GM18909 (cell line): ENCODE data around the gene PAFAH1B1.
"Not testable (repeated sequence)": the region's sequence is repeated elsewhere in the genome, so short reads cannot be mapped to it uniquely, and the experiment has no call there.

Experiments
- ATAC-seq: cut with Tn5 transposase; IDR thresholded peaks from one replicate; pipeline ENCODE4 v1.9.1; 2021; ENCODE audit warnings: mild to moderate bottlenecking; ENCODE audit not compliant: unreplicated experiment, poor library complexity

Gene PAFAH1B1

GRCh38 chr17:2687074-2687418, 93.6 kb downstream of the PAFAH1B1 start:
- ATAC-seq, result no peak

DNA sequence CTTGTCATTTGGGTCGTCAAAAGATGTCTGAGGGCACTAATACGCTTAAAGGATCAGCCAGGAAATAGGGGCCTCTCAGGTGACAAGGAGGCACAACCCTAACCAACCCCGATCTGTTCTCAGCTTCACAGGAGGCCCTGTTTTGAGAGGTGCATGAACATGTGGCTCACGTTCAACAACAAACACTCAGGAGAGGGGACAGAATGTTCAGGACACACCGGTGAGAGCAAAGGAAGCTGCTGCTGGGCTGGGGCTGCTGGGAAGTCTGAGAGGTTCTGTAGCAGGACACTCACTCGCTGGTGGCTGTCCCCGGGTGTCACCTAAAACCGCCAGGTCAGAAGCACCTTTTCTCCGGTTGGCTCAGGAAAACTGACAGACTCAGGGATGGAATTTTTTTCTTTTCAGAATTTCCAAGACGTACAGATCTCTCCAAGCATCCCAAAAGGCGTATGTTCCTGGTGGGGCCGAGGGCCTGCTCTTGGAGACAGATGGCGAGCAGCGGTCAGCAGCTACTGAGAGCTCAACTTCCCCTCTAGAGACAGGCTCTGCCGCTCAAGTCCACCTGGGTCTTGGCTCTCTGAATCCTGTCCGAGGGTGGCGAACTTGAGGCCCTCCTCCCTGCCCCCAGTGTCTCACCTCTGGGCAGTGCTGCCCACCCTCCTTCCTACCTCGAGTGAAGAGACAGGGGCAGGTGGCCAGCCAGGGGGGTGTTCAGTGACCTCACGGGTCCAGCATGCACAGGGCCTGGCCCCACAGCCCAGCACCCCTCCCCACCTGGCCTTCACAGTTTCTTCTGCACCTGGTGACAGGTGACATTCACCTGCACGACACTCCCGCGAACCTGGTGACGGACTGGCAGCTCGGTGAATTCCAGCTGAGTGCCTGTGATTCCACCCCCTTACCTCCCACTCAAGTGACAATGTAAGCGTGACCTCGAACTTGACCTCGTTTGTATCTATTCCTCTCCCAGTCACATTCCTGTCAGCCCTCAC, 95.2 kb downstream of the PAFAH1B1 start:
- no peak for ATAC-seq

- no peak for ATAC-seq
These were observed 96.1 kb downstream of the PAFAH1B1 start for GRCh38 chr17:2689411-2690164.

GRCh38 chr17:2690165-2691068, 97.0 kb downstream of the PAFAH1B1 start:
- no peak for ATAC-seq

- no peak for ATAC-seq
These were observed 97.8 kb downstream of the PAFAH1B1 start for GRCh38 chr17:2691069-2691871.

GRCh38 chr17:2691965-2692780, 98.7 kb downstream of the PAFAH1B1 start:
- ATAC-seq, result no peak

- ATAC-seq, result no peak
These were observed 99.3 kb downstream of the PAFAH1B1 start for GRCh38 chr17:2692781-2693135.

DNA sequence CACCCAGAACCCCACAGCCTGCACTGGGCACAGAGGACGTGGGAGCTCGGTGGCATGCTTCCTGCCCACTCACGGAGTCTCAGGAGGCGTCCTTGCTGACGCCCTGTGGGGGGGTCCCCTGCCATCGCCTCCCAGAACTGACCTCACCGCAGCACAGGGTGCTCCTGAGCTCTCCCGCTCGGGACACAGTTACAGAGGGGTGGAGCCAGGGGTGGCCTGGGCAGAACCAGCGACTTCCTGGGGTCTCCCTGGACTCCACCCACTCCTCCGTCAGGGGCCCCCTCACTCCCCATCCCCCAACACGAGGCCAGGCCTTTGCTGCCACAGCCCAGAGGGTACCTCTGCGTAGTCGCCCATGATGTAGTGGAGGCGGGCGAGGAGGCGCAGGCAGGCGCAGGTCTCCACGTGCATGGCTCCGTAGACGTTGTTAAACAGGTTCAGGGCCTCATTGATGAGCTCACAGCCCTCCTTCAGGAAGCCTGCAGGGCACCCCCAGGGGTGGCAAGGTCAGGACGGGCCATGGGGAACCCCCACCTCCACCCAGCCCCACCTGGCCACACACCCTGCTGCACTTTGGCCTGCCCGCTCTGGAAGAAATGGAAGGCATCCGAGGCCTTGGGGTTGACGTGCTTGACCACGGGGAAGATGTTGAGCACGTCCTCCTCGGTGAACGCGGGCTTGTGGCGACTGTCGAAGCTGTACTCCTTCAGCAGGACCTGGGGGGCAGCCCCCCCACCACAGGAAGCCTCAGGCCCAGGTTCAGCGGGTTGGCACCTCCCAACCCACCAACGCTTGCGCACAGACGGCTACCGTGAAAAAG, 100.3 kb downstream of the PAFAH1B1 start:
- no peak for ATAC-seq

DNA sequence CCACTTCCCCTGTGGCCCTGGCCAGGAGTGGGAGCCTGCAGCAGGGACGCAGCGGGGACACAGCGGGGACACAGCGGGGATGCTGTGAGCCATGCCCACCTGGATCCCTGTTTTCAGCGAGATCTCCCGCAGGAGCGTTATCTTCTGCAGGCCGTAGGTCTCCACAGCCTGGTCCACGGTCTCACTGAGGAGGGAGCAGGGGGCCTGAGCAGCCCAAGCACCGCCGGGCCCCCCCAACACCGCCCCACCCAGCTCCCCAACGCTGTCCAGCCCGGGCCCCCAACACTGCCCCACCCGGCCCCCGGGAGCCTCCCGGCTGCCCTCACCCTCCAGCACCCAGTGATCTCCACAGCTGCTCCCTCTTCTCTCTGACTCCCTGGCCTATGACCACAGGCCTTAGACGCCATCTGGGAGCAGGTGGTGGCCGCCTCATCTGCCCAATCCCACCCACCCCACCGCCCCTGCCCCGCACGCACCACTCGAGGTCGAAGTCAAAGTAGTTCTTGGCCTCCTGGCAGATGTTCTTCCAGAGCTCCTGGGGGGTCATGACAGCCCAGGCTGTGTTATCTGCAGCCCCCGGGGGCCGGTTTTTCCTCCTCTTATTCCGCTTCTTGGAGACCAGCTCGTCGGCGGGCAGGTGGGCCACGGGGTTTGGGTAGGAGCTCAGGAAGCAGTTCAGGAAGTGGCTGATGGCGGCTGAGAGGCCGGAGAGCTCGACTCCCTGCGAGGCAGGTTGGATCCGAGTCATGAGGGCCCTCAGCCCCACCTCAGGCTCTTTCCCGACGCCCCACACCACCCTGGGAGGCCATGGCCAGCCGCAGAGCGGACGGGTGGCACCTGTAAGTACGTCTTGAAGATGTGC, 101.2 kb downstream of the PAFAH1B1 start:
- ATAC-seq, result no peak

- ATAC-seq, result no peak
These were observed 101.9 kb downstream of the PAFAH1B1 start for GRCh38 chr17:2695243-2695960.

DNA sequence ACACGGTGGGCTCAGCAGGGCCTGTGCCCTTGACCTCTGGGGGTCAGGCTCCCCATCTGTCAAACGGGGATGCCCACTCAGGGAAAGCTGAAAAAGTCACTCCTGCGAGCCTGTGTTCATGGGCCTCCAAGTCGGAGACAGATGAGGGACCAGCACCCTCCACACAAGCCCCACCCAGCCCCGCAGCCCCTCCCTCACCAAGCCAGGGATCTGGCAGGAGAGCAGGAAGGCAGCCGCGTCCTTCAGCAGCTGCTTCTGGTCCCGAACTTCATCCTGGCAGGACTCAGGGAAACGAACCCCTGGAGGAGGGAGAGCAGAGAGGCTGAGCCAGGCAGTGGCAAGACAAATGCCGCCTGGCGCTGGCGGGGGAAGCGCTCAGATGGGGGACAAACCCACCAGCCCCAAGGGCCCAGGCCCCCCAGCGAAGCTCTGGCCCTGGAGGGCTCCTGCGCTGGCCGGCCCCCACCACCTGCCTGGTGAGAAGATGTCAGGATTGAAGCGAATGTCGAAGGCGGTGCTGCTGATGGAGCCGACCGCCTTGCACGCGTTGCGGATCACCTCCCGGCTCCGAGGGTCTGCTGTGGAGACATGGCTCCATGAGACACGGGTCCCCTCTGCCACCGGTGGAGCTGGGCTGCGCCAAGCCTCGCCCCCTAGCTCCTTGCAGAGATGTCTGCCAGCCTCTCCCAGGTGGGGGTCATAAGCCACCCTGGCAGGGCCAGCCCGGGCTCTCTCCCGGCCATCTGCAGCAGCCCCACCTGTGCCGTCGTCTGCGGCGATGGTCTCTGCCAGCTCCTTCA, 102.7 kb downstream of the PAFAH1B1 start:
- ATAC-seq, result no peak

DNA sequence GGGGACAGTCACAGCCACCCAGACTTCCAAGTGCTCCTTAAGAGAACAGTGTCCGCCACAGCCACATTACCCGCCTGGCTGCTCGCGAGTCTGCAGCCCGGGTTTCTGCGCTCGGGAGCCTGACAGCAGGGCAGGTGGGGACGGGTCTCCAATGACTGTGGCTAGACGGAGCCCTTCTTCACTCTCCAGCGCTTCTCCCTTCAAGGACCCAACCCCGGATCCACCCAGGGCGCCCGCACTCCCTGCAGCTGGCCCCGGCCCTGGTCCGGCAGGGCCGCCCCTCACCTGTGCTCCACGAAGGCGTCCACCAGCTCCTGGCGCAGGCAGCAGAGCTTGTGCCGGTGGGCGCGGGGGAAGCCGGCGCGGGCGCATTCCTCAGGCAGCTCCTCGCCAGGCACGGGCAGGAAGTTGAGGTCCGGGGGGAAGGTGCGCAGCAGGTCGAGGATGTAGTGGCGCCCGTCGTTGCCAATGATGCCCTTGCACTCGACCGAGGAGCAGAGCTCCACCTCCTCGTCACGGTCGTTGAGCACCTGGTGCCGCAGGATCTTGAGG, 104.2 kb downstream of the PAFAH1B1 start:
- ATAC-seq, result no peak

DNA sequence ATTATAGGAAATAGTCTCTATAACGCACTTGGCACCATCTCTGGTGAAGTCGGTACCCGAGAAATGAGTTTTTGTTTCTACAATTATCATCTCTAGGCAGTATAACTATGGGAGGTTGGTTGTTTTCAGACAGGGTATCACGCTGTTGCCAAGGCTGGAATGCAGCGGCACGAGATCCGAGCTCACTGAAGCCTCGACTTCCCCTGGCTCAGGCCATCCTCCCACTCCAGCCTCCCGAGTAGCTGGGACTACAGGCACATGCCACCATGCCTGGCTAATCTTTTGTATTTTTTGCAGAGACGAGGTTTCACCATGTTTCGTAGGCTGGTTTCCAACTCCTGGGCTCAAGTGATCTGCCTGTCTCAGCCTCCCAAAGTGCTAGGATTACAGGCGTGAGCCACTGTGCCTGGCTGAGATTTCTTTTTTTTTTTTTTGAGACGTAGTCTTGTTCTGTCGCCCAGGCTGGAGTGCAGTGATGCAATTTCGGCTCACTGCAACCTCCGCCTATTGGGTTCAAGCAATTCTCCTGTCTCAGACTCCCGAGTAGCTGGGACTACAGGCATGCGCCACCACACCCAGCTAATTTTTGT, 105.9 kb downstream of the PAFAH1B1 start:
- not testable (repeated sequence) for ATAC-seq

DNA sequence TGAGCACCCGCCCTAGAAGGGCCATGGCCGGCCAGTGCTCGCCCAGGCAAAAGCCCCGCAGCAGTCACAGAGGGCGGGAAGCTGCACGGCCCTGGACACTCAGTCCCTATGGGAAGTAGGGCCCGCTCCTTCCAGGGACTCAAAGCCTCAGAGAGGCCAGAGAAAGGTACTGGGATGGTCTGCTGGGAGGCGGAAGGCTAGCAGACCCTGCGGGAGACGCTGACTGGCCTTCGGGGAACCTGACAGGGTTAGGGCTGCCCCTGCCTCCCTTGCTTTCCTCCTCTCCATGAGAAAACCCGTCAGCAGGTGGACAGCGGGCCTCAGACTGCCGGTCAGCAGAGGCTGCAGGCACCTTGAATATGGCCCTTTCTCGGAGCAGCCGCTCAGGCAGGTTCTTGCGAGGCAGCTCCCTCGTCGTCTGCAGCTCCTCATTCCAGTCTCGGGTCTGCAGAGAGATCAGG, 106.6 kb downstream of the PAFAH1B1 start:
- ATAC-seq, result no peak
